Measurements from ENCODE around the gene RNPEPL1. TPM values are rescaled to one million over a fixed set of nuclear protein-coding genes. Genes with fewer than 3 reads are reported as not detected.
A peak's percentile ranks its signal among the peaks of the same experiment; 100 is the strongest.

Gene RNPEPL1
- total RNA-seq, 1 experiment from 2014 or later: 8.4 TPM

- H3K4me3 ChIP-seq: peak overlapping the region; percentile 84
- H3K4me1 ChIP-seq: peaks cover 9% of the 10 kb centered on the region
- peaks cover 3% of the 10 kb centered on the region; the same call in 1 of the 2 replicates for H3K9me3 ChIP-seq (replicated peaks)
- peak overlapping the region; percentile 82 for H3K27ac ChIP-seq
- no peaks in the 10 kb centered on the region for H3K27me3 ChIP-seq
- no peak for DNase-seq
- H3K36me3 ChIP-seq: no peaks in the 10 kb centered on the region; the same call in 1 of the 2 replicates
Measured at GRCh38 chr2:240585681-240586197, 17.5 kb downstream of the RNPEPL1 start.

- H3K36me3 ChIP-seq: no peaks in the 10 kb centered on the region; the same call in 1 of the 2 replicates
Measured at GRCh38 chr2:240586198-240586918, 18.1 kb downstream of the RNPEPL1 start, which contains the start of gene CAPN10. CAPN10 (plus strand) TSS chr2:240586734; CDS start chr2:240586912, 178 bp downstream.

GRCh38 chr2:240586919-240587800, 18.9 kb downstream of the RNPEPL1 start:
- Histone ChIP-seq H3K4me3 (peak overlapping the region; percentile 84), H3K27ac (no peak overlapping the region), H3K4me1 (peaks cover 9% of the 10 kb centered on the region), H3K27me3 (no peaks in the 10 kb centered on the region), H3K9me3 (replicated peaks) (no peaks in the 10 kb centered on the region), H3K36me3 (no peaks in the 10 kb centered on the region; the same call in 1 of the 2 replicates)
- DNase-seq: peak; percentile 49 to 59

More at GRCh38 chr2:240586198-240586918, 18.1 kb downstream of the RNPEPL1 start, which contains the start of gene CAPN10:
- peaks cover 9% of the 10 kb centered on the region for H3K4me1 ChIP-seq
- peak; percentile 97 for DNase-seq
- H3K4me3 ChIP-seq: peak within 1 kb of the TSS; percentile 84
- H3K27ac ChIP-seq: peak within 1 kb of the TSS; percentile 82
- H3K27me3 ChIP-seq: no peaks in the 10 kb centered on the region
- peaks cover under 1% of the 10 kb centered on the region; the same call in 1 of the 2 replicates for H3K9me3 ChIP-seq (replicated peaks)

GRCh38 chr2:240588006-240588655, 19.8 kb downstream of the RNPEPL1 start:
- Histone ChIP-seq H3K27me3 (no peaks in the 10 kb centered on the region), H3K27ac (no peak overlapping the region), H3K4me1 (peaks cover 9% of the 10 kb centered on the region), H3K4me3 (no peak overlapping the region; the same call in 1 of the 2 replicates), H3K9me3 (replicated peaks) (no peaks in the 10 kb centered on the region), H3K36me3 (0 out of 2 replicates have a peak, but pooled peaks cover 5% of the 10 kb centered on the region)
- DNase-seq: no peak

DNA sequence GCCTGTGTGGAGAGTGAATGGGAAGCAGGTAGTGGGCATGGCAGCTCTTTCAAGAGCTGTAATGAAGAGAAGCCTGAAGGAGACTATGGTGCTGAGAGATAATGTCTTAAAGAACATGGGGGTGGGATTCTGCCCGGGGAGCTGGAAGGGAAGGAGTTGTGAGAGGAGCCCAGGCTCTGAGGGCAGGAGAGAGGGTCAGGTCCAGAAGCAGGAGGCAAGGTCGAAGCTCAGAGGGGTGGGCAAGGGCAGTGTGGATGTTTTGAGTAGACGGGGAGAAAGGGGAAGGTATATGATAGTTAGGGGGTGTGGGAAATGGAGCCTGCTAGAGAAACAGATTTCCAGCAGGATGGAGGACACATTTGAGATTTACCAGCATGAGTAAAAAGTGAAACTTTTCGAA, 20.4 kb downstream of the RNPEPL1 start:
- no peak overlapping the region for H3K4me3 ChIP-seq
- no peaks in the 10 kb centered on the region for H3K27me3 ChIP-seq
- peaks cover 9% of the 10 kb centered on the region for H3K4me1 ChIP-seq
- 0 out of 2 replicates have a peak, but pooled peaks cover 5% of the 10 kb centered on the region for H3K36me3 ChIP-seq
- H3K9me3 ChIP-seq (replicated peaks): no peaks in the 10 kb centered on the region
- no peak overlapping the region for H3K27ac ChIP-seq
- DNase-seq: no peak

DNA sequence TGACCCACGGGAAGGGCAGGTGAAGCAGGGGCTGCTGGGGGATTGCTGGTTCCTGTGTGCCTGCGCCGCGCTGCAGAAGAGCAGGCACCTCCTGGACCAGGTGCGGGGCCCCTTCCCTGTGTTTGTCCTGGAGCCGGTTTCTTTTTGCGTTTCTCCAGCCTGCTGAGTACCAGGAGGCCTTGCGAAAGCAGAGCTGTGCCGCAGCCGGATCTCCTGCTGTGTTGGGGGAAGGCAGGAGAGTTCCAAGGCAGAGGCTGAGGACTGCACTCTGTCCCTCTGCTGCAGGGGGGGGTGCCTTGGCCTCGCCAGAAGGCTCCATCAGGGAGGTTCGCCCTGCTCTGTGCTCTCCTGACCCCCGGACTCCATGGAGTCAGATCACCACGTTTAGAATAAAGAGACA, 21.1 kb downstream of the RNPEPL1 start:
- Histone ChIP-seq H3K4me1 (peaks cover 9% of the 10 kb centered on the region), H3K27ac (no peak overlapping the region)

DNA sequence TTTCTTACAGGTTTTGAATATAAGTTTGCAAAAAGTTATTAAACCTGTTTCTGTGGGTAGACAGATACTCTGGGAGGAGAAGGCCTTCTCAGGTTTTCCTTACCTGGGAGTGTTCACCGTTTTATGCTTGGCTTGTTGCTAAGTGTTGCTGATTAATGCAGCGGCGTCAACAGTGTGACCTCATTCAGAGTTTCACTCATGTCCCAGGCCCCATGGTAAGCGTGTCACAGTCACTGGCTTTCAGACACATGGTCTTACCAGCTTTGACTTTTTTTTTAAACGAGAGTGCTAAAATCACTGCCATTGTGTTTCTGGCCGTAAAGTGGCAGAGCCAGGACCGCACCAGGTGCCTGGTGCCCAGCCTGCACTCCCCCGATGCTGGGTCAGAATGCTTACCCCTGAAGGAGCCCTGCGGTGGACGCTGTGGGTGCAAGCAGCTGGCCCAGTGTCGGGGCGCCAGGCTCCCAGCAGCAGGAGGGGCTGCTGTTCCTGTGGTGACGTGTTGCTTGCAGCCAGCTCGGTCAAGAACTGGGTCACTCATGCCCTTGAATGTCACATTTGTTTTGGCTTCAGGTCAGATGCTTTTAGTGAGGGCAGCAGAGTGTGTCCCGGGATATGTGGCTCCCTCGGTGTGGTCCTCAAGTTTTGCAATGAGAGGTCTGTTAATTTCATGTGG, 21.7 kb downstream of the RNPEPL1 start:
- H3K9me3 ChIP-seq (replicated peaks): no peaks in the 10 kb centered on the region
- DNase-seq: no peak
- H3K4me3 ChIP-seq: no peak overlapping the region
- H3K36me3 ChIP-seq: 0 out of 2 replicates have a peak, but pooled peaks cover 5% of the 10 kb centered on the region
- peaks cover 5% of the 10 kb centered on the region for H3K4me1 ChIP-seq
- no peak overlapping the region for H3K27ac ChIP-seq
- H3K27me3 ChIP-seq: no peaks in the 10 kb centered on the region

More for the DNA sequence above, 21.1 kb downstream of the RNPEPL1 start:
- no peak for DNase-seq
- Histone ChIP-seq H3K27me3 (no peaks in the 10 kb centered on the region), H3K4me3 (no peak overlapping the region), H3K9me3 (replicated peaks) (no peaks in the 10 kb centered on the region), H3K36me3 (0 out of 2 replicates have a peak, but pooled peaks cover 5% of the 10 kb centered on the region)

- H3K27me3 ChIP-seq: no peaks in the 10 kb centered on the region
- H3K27ac ChIP-seq: no peak overlapping the region
- no peaks in the 10 kb centered on the region for H3K9me3 ChIP-seq (replicated peaks)
- DNase-seq: no peak
- H3K4me1 ChIP-seq: no peaks in the 10 kb centered on the region
- H3K4me3 ChIP-seq: no peak overlapping the region
- 0 out of 2 replicates have a peak, but pooled peaks cover 5% of the 10 kb centered on the region for H3K36me3 ChIP-seq
Measured at GRCh38 chr2:240590681-240591111, 22.4 kb downstream of the RNPEPL1 start.

GRCh38 chr2:240591226-240591625, 22.9 kb downstream of the RNPEPL1 start:
- Histone ChIP-seq H3K4me1 (no peaks in the 10 kb centered on the region), H3K9me3 (replicated peaks) (no peaks in the 10 kb centered on the region), H3K4me3 (no peak overlapping the region), H3K36me3 (0 out of 2 replicates have a peak, but pooled peaks cover 5% of the 10 kb centered on the region), H3K27me3 (no peaks in the 10 kb centered on the region), H3K27ac (no peak overlapping the region)
- DNase-seq: no peak

DNA sequence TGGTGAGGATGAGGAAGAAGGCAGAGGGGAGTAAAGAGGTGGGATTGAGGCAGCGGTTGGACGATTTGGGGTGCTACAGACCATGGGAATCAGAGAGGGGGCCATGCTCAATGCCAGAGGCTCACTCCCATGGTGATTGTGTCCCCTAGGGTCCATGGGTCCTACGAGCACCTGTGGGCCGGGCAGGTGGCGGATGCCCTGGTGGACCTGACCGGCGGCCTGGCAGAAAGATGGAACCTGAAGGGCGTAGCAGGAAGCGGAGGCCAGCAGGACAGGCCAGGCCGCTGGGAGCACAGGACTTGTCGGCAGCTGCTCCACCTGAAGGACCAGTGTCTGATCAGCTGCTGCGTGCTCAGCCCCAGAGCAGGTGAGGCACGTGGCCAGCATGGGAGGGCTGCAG, 23.5 kb downstream of the RNPEPL1 start:
- 0 out of 2 replicates have a peak, but pooled peaks cover 5% of the 10 kb centered on the region for H3K36me3 ChIP-seq
- no peak overlapping the region for H3K27ac ChIP-seq
- H3K27me3 ChIP-seq: no peaks in the 10 kb centered on the region
- H3K4me3 ChIP-seq: no peak overlapping the region
- no peak for DNase-seq
- H3K9me3 ChIP-seq (replicated peaks): no peaks in the 10 kb centered on the region
- H3K4me1 ChIP-seq: no peaks in the 10 kb centered on the region

DNA sequence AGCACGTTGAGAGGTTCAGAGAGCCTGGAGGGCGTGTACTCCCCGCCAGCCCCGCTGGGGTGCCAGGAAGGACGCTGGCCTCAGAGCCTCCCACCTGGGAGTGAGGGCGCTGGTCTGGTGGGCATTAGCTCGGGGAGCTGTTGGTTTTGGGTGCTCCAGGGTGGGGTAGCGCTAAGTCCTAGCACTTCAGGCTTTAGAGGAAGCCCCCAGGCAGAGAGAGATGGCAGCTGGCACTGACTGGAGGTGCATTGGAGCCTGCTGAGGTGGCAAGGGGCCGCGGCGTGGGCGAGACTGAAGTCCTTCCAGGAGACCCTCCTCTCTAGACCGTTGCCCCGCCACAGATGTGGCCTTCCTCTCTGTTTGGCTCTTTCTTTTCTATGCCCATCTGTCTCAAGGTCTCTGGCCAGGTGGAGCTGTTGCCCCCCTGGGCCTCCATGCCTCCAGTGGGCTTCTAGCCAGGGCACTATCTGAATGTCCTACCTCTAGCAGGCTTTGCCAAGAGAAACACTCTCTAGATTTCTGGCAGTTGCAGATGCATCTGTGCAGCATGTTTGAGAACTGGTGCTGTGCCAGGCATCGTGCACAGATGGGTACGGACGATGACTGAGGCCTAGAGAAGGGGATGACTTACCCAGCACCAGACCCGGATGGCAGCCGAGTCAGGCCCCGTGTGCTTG, 24.9 kb downstream of the RNPEPL1 start:
- 0 out of 2 replicates have a peak, but pooled peaks cover 5% of the 10 kb centered on the region for H3K36me3 ChIP-seq
- no peaks in the 10 kb centered on the region for H3K4me1 ChIP-seq
- no peak overlapping the region for H3K27ac ChIP-seq
- no peaks in the 10 kb centered on the region for H3K27me3 ChIP-seq
- no peak overlapping the region for H3K4me3 ChIP-seq
- H3K9me3 ChIP-seq (replicated peaks): no peaks in the 10 kb centered on the region
- DNase-seq: no peak

- no peak for DNase-seq
- H3K36me3 ChIP-seq: 0 out of 2 replicates have a peak, but pooled peaks cover 5% of the 10 kb centered on the region
- no peaks in the 10 kb centered on the region for H3K27me3 ChIP-seq
- H3K4me1 ChIP-seq: no peaks in the 10 kb centered on the region
- H3K4me3 ChIP-seq: no peak overlapping the region
- no peaks in the 10 kb centered on the region for H3K9me3 ChIP-seq (replicated peaks)
- no peak overlapping the region for H3K27ac ChIP-seq
Measured at GRCh38 chr2:240593703-240594451, 25.6 kb downstream of the RNPEPL1 start.

Measured in SJCRH30 (cell line).